ENCODE data around the gene SH3BP4.
A peak's percentile ranks its signal among the peaks of the same experiment; 100 is the strongest.

Gene SH3BP4

GRCh38 chr2:234968631-234969305, 17.0 kb downstream of the SH3BP4 start:
- DNase-seq, result no peak

GRCh38 chr2:234969306-234970098, 17.7 kb downstream of the SH3BP4 start:
- no peak for DNase-seq

- no peak for DNase-seq
Observed at GRCh38 chr2:234970099-234970440, 18.3 kb downstream of the SH3BP4 start.

GRCh38 chr2:234970477-234970882, 18.7 kb downstream of the SH3BP4 start:
- DNase-seq, result peak; percentile 95

- DNase-seq, result no peak
Observed at GRCh38 chr2:234971496-234971895, 19.7 kb downstream of the SH3BP4 start.

GRCh38 chr2:234973008-234973407, 21.2 kb downstream of the SH3BP4 start:
- peak; percentile 79 for DNase-seq

GRCh38 chr2:234974501-234975385, 22.9 kb downstream of the SH3BP4 start:
- peak; percentile 49 for DNase-seq

- DNase-seq, result no peak
Observed at GRCh38 chr2:234975611-234976010, 23.8 kb downstream of the SH3BP4 start.

GRCh38 chr2:234976479-234977227, 24.8 kb downstream of the SH3BP4 start:
- DNase-seq, result no peak

- DNase-seq, result no peak
Observed at GRCh38 chr2:234977228-234977679, 25.4 kb downstream of the SH3BP4 start.

GRCh38 chr2:234978466-234979203, 26.8 kb downstream of the SH3BP4 start:
- DNase-seq, result peak; percentile 63

- DNase-seq, result no peak
Observed at GRCh38 chr2:234979204-234980167, 27.7 kb downstream of the SH3BP4 start.

GRCh38 chr2:234980451-234981187, 28.8 kb downstream of the SH3BP4 start:
- DNase-seq, result no peak

GRCh38 chr2:234981197-234982095, 29.6 kb downstream of the SH3BP4 start:
- peak; percentile 100 for DNase-seq

GRCh38 chr2:234982096-234982834, 30.4 kb downstream of the SH3BP4 start:
- no peak for DNase-seq

GRCh38 chr2:234983011-234983726, 31.4 kb downstream of the SH3BP4 start:
- DNase-seq, result no peak

- DNase-seq, result no peak
Observed at GRCh38 chr2:234985608-234986245, 33.9 kb downstream of the SH3BP4 start.
